NCI-H2227 treated with DMSO at 0.1 percent for 48 hours (cell line): ENCODE data around the gene DDIAS.
"Not testable (repeated sequence)": the region's sequence is repeated elsewhere in the genome, so short reads cannot be mapped to it uniquely, and the experiment has no call there.

ENCODE experiments used
- DNase-seq: peaks from one replicate; lab custom pipeline; 2025; lab: John Stamatoyannopoulos, UW

DDIAS gene

DNA sequence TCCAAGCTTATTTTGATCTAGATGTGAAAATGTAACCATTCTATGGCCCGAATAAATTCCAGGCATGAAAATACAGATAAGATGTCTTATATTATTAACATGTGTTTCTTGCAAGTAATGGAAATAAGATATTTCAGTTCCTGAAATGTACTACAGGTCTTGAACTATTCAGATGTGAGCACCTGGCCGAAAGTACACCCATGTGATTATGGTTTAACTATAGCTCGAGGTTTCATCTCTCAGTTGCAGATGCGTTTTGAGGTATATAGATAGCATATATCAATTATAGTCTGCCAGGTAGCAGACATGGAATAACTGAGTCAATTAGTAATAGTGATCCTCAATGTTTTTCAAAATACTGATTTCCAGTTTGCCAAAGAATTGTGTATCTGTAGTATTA lies 68.3 kb downstream of the DDIAS start:
- no peak for DNase-seq

DNA sequence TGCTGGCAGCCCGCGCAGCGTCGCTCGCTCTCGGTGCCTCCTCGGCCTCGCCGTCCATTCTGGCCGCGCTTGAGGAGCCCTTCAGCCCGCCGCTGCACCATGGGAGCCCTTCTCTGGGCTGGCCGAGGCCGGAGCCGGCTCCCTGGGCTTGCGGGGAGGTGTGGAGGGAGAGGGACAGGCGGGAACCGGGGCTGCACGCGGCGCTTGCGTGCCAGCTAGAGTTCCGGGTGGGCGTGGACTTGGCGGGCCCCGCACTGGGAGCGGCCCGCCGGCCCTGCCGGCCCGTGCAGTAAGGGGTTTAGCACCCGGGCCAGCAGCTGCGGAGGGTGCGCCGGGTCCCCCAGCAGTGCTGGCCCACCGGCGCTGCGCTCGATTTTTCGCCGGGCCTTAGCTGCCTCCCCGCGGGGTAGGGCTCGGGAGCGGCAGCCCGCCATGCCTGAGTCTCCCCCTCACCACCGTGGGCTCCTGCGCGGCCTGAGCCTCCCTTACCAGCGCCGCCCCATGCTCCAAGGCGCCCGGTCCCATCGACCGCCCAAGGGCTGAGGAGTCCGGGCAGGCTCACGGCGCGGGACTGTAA lies 69.1 kb downstream of the DDIAS start:
- not testable (repeated sequence) for DNase-seq

DNA sequence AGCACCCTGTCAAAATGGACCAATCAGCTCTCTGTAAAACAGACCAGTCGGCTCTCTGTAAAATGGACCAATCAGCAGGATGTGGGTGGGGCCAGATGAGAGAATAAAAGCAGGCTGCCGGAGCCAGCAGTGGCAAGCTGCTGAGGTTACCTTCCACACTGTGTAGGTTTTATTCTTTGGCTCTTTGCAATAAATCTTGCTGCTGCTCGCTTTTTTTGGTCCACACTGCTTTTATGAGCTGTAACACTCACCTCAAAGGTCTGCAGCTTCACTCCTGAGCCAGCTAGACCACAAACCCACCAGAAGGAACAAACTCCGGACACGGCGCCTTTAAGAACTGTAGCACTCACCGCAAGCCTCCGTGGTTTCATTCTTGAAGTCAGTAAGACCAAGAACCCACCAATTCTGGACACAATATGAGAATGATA lies 70.0 kb downstream of the DDIAS start:
- DNase-seq: not testable (repeated sequence)

DNA sequence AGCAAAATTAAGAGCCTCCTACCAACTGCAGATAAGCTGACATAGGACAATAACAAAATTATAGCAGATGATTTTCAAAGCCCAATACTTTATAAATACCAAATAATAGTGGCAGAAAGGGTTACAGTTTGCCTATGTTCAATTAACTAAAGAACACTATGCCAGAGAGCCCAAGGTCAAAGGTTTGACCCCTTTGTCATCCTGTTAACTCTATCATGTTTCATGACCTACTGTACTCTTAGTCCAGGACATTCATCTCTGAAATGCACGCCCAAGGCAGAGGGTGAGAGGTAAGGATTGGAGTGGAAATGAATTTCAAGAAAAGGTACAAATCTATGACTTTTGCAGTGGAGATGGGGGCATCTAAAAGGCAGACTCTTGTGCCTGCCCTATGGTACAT lies 70.6 kb downstream of the DDIAS start:
- DNase-seq: no peak

DNA sequence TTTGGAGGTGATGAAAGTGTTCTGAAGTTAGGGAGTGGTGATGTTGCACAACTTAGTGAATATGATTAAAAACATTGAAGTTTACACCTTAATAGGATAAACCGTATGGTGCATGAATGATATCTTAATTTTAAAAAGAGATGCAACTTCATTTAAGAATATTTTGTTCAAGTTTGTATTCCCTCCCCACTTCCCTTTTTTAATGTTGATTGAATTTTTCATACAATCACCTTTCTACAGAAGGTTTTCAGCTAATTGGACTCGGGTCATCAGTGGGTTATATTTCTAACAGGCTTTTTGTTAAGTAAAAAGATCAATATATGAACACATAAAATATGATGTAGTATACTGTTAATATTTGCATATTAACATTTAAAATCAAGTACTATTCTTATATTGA lies 72.6 kb downstream of the DDIAS start:
- DNase-seq: no peak

DNA sequence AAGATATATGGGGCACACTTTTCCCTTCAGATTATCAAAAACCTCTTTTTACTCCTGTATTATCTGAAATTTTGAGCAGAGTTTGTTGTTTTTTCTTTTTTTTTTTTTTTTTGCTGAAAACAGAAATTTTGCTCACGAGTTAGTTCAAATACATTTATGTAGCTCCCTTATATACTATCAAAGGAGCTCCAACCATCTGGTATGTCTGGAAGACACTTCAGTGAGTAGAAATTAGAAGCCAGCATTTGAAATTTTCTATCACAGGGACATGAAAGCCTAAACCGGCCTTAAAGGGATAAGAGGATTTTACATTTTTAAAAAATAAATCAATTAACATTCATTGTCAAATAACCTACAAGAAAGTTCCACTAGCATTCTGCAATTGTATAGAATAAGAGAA lies 73.3 kb downstream of the DDIAS start:
- DNase-seq: no peak

DNA sequence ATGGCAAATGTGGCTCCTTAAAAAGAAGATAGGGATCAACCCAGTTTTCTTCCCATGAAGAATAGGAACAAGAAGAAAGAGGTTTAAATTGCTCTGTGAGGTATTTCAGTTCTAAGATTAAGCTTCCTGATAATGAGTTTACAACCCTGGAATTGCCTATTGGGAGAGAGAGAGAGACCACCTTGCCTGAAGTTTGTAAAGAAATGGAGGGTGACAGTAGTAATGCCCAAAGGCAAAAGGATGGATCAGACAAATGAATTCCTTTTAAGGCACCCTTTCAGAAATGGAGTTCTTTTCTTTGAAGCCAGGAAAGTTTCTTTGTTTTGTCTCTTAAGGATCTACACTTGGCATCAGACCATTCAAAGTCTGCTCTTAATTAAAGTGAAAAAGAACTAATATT lies 74.3 kb downstream of the DDIAS start:
- no peak for DNase-seq

DNA sequence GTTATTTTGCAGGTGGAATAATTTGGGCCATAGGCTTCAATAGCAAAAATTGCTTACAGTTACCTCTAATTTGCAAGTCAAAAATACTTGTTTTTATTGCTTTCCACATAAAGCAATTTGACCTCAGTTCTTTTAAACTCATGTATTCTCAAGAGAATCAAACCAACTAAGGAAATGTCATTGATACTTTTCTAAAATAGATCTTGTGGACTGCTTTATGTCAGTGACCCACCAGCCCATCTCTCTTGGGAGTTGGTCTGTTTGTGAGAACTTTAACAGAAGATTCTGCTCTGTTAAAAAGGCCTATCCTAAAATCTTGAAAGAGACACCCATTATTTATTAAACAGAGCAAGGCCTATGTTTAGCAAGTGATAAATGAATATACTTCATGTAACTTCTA lies 75.2 kb downstream of the DDIAS start:
- no peak for DNase-seq

DNA sequence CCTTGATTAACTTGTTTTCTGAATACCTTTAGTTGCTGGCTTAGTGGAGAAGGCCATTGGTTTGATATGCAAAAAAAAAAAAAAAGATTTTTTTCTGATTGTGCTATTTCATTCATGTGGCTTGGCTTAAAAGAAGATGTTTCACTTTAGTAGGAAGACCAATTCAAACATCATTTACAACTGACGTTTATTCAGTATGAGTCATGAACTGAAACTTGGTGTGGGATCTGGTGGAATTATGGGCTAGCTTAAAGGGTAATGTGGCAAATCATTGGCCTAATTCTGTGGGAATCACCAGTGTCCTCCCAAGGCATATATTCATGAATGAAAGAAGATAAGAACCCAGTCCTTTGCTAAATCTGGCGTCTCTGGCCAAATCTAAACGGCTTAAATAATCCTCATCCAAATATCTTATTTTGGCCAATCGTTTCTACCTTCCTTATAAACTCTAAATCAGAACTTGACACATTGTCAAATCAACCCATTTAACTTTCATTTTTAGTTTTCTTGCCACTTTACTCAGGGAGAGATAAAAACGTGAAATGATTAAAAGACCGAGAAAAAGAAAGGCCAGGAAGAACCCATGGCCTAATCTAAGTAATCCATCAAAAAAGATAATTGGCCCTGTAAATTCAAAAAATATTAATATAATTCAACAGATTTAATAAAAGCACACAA lies 77.0 kb downstream of the DDIAS start:
- no peak for DNase-seq

DNA sequence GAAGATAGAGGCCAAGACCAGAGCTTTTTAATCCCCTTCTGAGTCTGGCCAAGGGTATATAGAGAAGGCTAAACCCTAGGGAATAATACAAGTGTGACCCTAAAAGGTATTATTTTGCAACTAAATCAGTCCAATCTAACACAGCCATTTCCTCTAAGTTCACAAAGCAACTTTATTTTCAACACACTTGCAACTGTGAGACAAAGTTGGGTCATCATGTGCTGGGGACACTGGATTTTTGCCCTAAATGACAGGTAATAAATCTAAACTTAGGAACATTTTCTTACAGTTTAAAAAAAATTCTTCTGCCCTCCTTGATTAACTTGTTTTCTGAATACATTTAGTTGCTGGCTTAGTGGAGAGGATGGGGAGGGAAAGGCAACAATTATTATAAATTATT lies 78.3 kb downstream of the DDIAS start:
- no peak for DNase-seq

DNA sequence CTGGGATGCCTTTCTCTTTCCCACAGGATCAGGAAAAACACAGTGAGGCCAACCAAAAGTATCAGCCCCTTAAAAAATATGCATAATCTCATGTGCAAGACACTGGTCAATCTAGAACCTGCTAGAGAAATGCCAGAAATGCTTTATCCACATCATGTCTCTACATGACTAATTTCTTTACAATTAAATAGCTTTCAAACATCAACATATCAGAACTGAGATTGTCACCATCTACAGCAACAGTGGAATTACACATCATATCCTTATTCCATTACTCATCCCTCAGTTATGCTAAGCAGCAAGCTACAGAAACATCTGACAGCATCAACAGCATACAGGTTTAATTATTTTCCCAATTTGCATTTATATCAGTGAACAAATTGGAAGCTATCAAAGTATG lies 78.8 kb downstream of the DDIAS start:
- DNase-seq: no peak

DNA sequence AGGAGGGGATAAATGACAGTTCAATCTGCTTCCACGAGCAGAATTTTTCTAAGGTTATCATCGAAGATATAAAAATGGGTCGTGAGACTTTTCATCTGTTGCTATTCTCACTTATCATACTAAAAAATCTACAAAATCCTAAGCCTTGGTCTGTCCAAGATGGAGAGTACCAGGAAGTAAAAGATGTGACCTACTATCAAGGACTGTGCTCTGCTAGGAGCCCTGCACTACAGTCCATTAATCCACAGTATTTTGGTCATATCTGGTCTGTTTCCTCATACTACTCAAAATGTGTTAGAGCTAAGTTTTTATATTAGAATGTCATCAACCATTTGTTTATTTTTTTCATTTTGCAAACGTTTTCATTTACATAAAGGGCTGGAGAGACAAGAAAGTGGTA lies 79.4 kb downstream of the DDIAS start:
- DNase-seq: no peak

DNA sequence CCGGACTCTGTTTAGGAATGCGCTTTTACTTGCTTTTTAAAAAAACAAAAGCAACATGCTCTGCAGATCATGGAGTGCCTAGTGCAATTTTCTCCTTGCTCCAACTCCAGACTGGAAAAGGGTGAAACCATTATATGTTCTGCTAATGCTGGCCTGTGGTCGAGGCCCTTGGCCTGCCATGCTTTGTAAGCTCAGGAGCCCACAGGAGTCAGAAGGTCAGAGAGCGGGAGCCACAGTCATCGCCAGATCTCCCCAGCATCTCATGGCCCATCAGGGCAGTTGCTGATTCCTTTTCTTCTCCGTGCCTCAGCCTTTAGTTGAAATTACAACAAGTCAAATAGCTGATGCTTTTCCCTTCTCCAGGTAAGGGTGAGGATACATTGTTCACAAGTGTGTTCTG lies 80.3 kb downstream of the DDIAS start:
- no peak for DNase-seq
